HG03108 (cell line): ENCODE results near the gene MIEF2.

ENCODE experiments used
- ATAC-seq: cut with Tn5 transposase; IDR thresholded peaks from one replicate; pipeline ENCODE4 v1.9.1; 2021; ENCODE audit warnings: moderate library complexity; ENCODE audit not compliant: unreplicated experiment

MIEF2 gene

GRCh38 chr17:18234853-18235380 lies 25.5 kb upstream of the MIEF2 start:
- no peak for ATAC-seq

DNA sequence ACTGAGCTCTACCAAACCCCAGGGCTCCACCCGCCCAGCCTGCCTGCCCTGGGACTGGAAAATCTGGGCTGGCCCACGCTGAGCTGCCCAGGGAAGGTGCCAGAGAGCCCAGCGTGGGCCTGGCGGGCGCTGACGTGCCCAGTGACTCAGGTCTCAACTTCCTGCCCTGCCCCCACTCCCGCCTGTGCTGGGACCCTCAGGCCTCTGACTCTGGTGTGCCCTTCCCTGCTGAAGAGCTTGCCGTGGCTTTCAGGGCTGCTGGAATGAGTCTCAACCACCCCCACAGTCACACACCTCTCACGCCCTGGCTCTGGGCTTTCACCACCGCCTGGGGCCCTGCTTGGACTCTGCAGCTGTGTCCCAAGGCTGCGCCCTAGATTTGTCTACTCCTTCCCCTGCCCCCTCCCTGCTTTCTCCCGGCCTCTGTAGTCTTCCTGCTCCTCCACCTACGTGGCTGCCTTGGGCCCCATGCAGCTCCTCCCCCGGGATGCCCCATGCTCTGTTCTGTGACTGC lies 24.7 kb upstream of the MIEF2 start:
- no peak for ATAC-seq

DNA sequence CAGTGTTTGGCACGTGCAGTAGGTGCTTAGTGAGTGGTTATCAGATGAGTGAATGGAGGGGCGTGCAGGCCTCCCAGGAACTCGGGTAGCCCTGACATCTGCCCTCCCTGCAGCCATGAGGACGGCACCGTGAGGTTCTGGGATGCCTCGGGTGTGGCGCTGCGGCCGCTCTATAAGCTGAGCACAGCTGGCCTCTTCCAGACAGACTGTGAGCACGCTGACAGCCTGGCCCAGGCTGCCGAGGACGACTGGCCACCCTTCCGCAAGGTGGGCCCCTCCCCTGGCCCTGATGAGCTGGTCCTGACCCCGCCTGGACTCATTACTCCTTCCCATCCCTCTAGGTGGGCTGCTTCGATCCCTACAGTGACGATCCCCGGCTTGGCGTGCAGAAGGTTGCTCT lies 24.0 kb upstream of the MIEF2 start:
- ATAC-seq: no peak

- no peak for ATAC-seq
Observed at GRCh38 chr17:18237461-18237860, 23.0 kb upstream of the MIEF2 start.

DNA sequence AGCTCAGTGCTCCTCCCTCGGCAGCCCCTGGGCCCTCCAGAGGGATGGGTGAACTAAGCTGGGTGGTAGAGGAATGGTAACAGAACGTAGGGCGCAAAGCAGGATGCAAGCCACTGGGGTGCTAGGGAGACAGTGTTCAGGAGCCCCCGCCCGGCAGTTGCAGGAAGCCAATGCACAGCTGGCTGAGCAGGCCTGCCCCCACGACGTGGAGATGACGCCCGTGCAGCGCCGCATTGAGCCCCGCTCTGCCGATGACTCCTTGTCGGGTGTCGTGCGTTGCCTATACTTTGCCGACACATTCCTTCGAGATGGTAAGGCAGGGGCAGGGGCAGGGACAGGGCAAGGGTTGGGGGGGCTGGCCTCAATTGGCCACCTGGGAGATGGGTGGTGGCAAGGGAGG lies 22.2 kb upstream of the MIEF2 start:
- no peak for ATAC-seq

GRCh38 chr17:18240449-18240848 lies 20.0 kb upstream of the MIEF2 start:
- ATAC-seq: no peak

DNA sequence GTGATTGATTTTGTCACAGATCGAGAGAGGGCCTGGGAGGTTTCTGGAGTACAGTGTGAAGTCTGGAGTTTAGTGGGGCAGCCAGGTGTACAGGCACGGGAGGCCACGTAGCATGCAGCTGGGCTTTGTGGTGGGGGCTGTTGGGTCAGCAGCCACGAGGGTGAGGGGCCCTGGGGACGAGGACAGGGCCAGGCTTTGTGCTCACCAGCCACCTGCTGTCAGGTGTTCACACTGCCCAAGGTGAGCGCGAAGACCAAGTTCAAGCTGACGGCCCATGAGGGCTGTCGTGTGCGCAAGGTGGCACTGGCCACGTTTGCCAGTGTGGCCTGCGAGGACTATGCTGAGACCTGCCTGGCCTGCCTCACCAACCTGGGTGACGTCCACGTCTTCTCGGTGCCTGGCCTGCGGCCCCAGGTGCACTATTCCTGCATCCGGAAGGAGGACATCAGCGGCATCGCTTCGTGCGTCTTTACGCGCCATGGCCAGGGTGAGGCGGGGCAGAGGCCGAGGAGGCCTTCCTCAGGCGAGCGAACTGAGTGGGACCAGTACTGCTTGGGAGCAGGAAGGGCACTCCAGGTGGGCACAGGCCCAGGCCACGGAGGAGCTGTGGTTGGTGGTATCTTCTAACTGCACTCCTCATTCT lies 19.1 kb upstream of the MIEF2 start:
- ATAC-seq: no peak

DNA sequence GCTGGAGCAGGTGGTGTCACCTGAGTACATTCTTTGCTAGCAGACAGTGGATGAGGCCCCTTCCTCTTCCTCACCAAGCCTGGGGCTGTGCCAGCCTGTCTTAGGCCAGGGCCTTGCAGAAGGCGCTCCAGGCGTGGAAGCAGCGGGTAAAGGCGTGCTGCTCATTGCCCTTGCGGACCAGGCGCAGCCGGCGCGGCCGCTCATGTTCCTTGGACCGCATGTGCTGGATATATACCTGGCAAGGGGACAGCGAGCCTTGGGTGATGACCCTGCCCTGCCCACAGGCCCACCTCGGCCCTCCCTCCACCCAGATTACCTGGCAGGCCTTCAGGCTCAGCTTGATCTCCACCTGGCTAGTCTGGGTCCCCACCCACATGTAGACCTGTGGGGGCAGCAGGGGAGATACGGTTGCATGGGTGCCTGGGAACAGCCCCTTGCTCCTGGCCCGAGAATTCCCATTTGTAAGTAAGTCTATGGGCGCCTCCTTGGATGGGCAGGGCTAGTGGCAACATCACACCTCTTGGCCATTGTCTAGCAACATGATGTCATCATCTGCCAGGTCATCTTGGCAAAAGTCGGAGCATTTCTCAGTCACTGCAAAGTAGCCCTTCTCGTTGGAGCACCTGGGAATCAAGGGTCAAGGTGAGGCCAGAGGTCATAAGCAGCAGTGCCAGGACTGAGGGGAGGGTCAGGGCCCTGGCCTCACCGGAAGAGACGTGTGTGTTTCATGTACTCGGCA lies 15.3 kb upstream of the MIEF2 start:
- no peak for ATAC-seq

- ATAC-seq: no peak
Observed at GRCh38 chr17:18246109-18246725, 14.2 kb upstream of the MIEF2 start.

GRCh38 chr17:18246880-18247612 lies 13.4 kb upstream of the MIEF2 start:
- no peak for ATAC-seq

- ATAC-seq: no peak
Observed at GRCh38 chr17:18247613-18248001, 12.9 kb upstream of the MIEF2 start.

- no peak for ATAC-seq
Observed at GRCh38 chr17:18248300-18248731, 12.1 kb upstream of the MIEF2 start.

GRCh38 chr17:18248811-18249210 lies 11.7 kb upstream of the MIEF2 start:
- ATAC-seq: no peak

- no peak for ATAC-seq
Observed at GRCh38 chr17:18250259-18250658, 10.2 kb upstream of the MIEF2 start.

DNA sequence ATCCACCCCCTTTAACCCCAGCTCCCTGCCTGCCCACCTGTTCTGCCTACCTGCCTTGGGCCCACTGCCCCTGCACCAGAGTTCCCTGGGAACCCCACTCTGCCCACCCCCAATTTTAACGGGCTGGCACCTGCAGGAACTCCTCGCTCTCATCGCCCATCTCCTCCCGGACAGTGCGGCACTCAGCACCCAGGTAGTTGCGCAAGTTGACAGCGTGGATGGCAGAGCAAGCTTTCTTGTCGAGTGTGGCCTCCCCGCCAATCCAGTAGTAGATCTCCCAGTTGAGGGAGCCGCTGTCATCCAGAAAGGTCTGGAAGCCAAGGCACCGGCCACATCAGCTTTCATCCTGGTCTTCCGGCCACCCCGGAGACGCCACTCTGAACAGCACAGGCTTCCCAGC lies 9.8 kb upstream of the MIEF2 start:
- no peak for ATAC-seq

- no peak for ATAC-seq
Observed at GRCh38 chr17:18251204-18251603, 9.3 kb upstream of the MIEF2 start.

- no peak for ATAC-seq
Observed at GRCh38 chr17:18252160-18252559, 8.3 kb upstream of the MIEF2 start.

- no peak for ATAC-seq
Observed at GRCh38 chr17:18253187-18253884, 7.1 kb upstream of the MIEF2 start.

GRCh38 chr17:18253947-18254821 lies 6.3 kb upstream of the MIEF2 start:
- no peak for ATAC-seq
